GM12878 (cell line): ENCODE data around the gene DUSP22. TPM values are rescaled to one million over a fixed set of nuclear protein-coding genes. Genes with fewer than 3 reads are reported as not detected.

Experiments
- CBX3 ChIP-seq: fragments of 200-600 bp; sonication (generic); IDR thresholded peaks from 2 replicates; pipeline ENCODE4 v1.6.1; 2016; ENCODE audit warnings: low read depth, borderline replicate concordance
- CREB1 ChIP-seq: IDR thresholded peaks from 2 replicates; pipeline ENCODE4 v1.6.1; 2012; ENCODE audit warnings: low read depth, mild to moderate bottlenecking, inconsistent platforms
- CREM ChIP-seq: IDR thresholded peaks from 2 replicates; pipeline ENCODE4 v1.6.1; 2014; ENCODE audit warnings: antibody characterized with exemption, low read depth
- EGR1 ChIP-seq, 2 experiments: IDR thresholded peaks; 1 replicate in 1 of 2; 2 replicates in 1 of 2; pipeline ENCODE4 v1.6.1; 2011 to 2012; ENCODE audit warnings: low read depth in 2 of 2, low read length in 2 of 2, borderline replicate concordance in 1 of 2, mild to moderate bottlenecking in 1 of 2, moderate library complexity in 1 of 2
- EP300 ChIP-seq, 2 experiments: fragments of 150-350 bp in 1 of 2; IDR thresholded peaks; 2 replicates each; pipeline ENCODE4 v1.6.1; 2011 to 2012; ENCODE audit warnings: low read depth in 2 of 2, low read length in 2 of 2, borderline replicate concordance in 1 of 2, improper control_type of control experiment in 1 of 2, inconsistent platforms in 1 of 2; ENCODE audit not compliant: control insufficient read depth in 1 of 2
- IKZF2 ChIP-seq, 2 experiments: fragments of 450-650 bp; IDR thresholded peaks; 2 replicates each; pipeline ENCODE4 v1.6.1; 2017; ENCODE audit warnings: mild to moderate bottlenecking in 2 of 2, moderate library complexity in 2 of 2
- JUNB ChIP-seq: IDR thresholded peaks from 2 replicates; pipeline ENCODE4 v1.6.1; 2016; ENCODE audit warnings: antibody characterized with exemption, mild to moderate bottlenecking
- KLF5 ChIP-seq: fragments of 450-650 bp; IDR thresholded peaks from 2 replicates; pipeline ENCODE4 v1.6.1; 2014; ENCODE audit warnings: mild to moderate bottlenecking; ENCODE audit not compliant: partially characterized antibody
- MEF2A ChIP-seq: IDR thresholded peaks from 2 replicates; pipeline ENCODE4 v1.6.1; 2011; ENCODE audit warnings: low read depth, mild to moderate bottlenecking, low read length, moderate library complexity; ENCODE audit not compliant: insufficient read depth
- NFIC ChIP-seq: IDR thresholded peaks from 2 replicates; pipeline ENCODE4 v1.6.1; 2012; ENCODE audit warnings: low read depth, mild to moderate bottlenecking, inconsistent platforms, low read length, moderate library complexity
- PAX5 ChIP-seq: IDR thresholded peaks from 2 replicates; pipeline ENCODE4 v1.6.1; 2011; ENCODE audit warnings: low read depth, low read length, borderline replicate concordance
- POLR2AphosphoS2 ChIP-seq: IDR thresholded peaks from 2 replicates; pipeline ENCODE4 v1.6.1; 2011; ENCODE audit warnings: low read depth, mild to moderate bottlenecking, low read length, improper control_type of control experiment, moderate library complexity
- POU2F2 ChIP-seq: IDR thresholded peaks from 3 replicates; pipeline ENCODE4 v1.6.1; 2011; ENCODE audit warnings: low read depth, mild to moderate bottlenecking, low read length, borderline replicate concordance
- RCOR1 ChIP-seq: conservative IDR thresholded peaks from 2 replicates; pipeline ENCODE4 v1.6.1; 2012; ENCODE audit warnings: low read depth, low read length, improper control_type of control experiment
- RELB ChIP-seq: fragments of 450-650 bp; IDR thresholded peaks from 2 replicates; pipeline ENCODE4 v1.6.1; 2017; ENCODE audit warnings: low read depth, mild to moderate bottlenecking, moderate library complexity
- SMAD1 ChIP-seq: fragments of 450-650 bp; IDR thresholded peaks from 2 replicates; pipeline ENCODE4 v1.6.1; 2018; ENCODE audit warnings: mild to moderate bottlenecking, low read depth; ENCODE audit not compliant: partially characterized antibody
- SMAD5 ChIP-seq: IDR thresholded peaks from 2 replicates; pipeline ENCODE4 v1.6.1; 2016; ENCODE audit warnings: antibody characterized with exemption, low read depth
- TCF3 ChIP-seq: IDR thresholded peaks from 2 replicates; pipeline ENCODE4 v1.6.1; 2012; ENCODE audit warnings: low read depth, mild to moderate bottlenecking, low read length, borderline replicate concordance; ENCODE audit not compliant: insufficient read depth
- ZNF592 ChIP-seq: fragments of 450-650 bp; IDR thresholded peaks from 2 replicates; pipeline ENCODE4 v1.6.1; 2017; ENCODE audit warnings: mild to moderate bottlenecking, moderate library complexity
- polyA plus RNA-seq, 11 experiments: library from polyadenylated mRNA; depleted of rRNA in 4 of 11; unstranded in 6 of 11; stranded (reverse) in 5 of 11; fragments of >200 nt; fragmentation: Nextera tagmentation in 4 of 11; fragmentation: Illumina TruSeq in 1 of 11; extraction: Ambion mirVana in 4 of 11; extraction: Trizol in 1 of 11; gene quantifications; 1 replicate in 1 of 11; 2 replicates in 10 of 11; pipeline versions ENCODE4 v1.2.1 to v1.2.3, GENCODE V29; 2011 to 2016; ENCODE audit warnings: inconsistent platforms in 2 of 11, missing spikeins in 2 of 11, low read depth in 1 of 11
- total RNA-seq, 4 experiments: library from RNA; depleted of rRNA in 3 of 4; stranded (reverse); fragments of >200 nt in 3 of 4; fragmentation: Illumina TruSeq in 1 of 4; extraction: Trizol in 1 of 4; gene quantifications; 2 replicates each; pipeline versions ENCODE4 v1.2.1 to v1.2.3, GENCODE V29; 2013 to 2021
- TF ChIP-seq, protein P1 (sequence below): fragments of 450-650 bp; formaldehyde crosslinking; IDR thresholded peaks from 2 replicates; pipeline ENCODE4 v1.4.0; 2022; ENCODE audit warnings: mild to moderate bottlenecking, moderate library complexity

The DUSP22 gene
- total and polyA plus RNA-seq, 10 of the 15 experiments (the other 5 are each of a cell fraction or from before 2014, with no cell fraction given) = 78.9 to 156 (median 107) TPM

DNA sequence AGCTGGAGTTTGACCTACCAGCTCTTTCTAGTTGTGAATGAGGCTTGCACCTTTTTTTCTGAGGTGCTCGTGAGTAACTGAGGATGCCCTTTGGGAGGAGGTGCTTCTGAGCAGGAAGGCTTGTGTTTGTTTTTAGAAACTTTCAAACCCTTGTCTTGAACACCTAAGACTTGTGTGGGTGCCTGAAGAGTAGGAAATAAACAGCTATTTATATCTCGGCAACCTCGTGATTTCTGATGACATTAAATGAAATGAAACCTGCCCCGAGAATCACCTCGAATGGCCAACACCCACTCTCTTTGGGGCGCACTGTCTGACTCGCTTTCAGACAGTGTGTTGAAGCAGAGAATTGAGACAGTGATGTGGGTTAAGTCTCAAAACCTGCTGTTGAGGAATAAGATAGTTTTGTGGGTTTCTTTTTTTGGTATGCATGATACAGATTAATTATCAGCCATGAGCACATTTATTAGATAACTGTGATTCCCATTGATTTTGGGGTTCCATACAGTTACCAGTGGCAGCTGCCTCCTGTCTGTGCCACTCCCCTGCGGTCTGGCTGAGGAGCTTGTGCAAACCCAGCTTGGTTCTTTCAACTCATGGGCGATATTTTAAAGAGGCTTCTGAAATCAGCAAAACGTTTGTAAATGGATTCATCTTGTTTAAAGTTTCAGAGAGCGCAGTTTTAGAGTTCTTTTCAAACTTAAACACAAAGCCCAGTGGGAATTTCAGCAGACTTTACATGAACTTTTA, 107.7 kb downstream of the DUSP22 start (continued):
- TF ChIP-seq POU2F2 = peak; percentile 66; the same call in 1 of the 3 replicates
- TF ChIP-seq PAX5 = no peak
- TF ChIP-seq RELB = peak; percentile 61; the same call in 1 of the 2 replicates
- TF ChIP-seq, protein P1, sequence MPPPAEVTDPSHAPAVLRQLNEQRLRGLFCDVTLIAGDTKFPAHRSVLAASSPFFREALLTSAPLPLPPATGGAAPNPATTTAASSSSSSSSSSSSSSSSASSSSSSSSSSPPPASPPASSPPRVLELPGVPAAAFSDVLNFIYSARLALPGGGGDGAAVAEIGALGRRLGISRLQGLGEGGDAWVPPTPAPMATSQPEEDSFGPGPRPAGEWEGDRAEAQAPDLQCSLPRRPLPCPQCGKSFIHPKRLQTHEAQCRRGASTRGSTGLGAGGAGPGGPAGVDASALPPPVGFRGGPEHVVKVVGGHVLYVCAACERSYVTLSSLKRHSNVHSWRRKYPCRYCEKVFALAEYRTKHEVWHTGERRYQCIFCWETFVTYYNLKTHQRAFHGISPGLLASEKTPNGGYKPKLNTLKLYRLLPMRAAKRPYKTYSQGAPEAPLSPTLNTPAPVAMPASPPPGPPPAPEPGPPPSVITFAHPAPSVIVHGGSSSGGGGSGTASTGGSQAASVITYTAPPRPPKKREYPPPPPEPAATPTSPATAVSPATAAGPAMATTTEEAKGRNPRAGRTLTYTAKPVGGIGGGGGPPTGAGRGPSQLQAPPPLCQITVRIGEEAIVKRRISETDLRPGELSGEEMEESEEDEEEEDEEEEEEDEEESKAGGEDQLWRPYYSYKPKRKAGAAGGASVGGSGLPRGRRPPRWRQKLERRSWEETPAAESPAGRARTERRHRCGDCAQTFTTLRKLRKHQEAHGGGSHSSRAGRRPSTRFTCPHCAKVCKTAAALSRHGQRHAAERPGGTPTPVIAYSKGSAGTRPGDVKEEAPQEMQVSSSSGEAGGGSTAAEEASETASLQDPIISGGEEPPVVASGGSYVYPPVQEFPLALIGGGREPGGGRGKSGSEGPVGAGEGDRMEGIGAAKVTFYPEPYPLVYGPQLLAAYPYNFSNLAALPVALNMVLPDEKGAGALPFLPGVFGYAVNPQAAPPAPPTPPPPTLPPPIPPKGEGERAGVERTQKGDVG (CRISPR knock-in tag) = 0 out of 2 replicates have a peak, but pooled peaks have one; percentile 55
- peak; percentile 21 for TF ChIP-seq SMAD1
- TF ChIP-seq CREB1 = peak; percentile 28; the same call in 1 of the 2 replicates
- TF ChIP-seq JUNB = no peak
- TF ChIP-seq NFIC = peak; percentile 47
- no peak for TF ChIP-seq RCOR1
- no peak for TF ChIP-seq CBX3
- peak; percentile 94 for TF ChIP-seq POLR2AphosphoS2
- TF ChIP-seq KLF5 = no peak
- peak; percentile 94 for TF ChIP-seq MEF2A
- TF ChIP-seq SMAD5 = peak; percentile 90
- TF ChIP-seq ZNF592 = no peak
- peak; percentile 41 to 48; a peak in 3 of 4 replicates for TF ChIP-seq IKZF2 (IDR thresholded peaks at IDR 0.05)
- peak; percentile 56 to 84; a peak in 2 of 4 replicates for TF ChIP-seq EP300 (IDR thresholded peaks at IDR 0.05; ENCODE audit: borderline replicate concordance in 1 of 2, control insufficient read depth in 1 of 2, low read depth in 2 of 2, low read length in 2 of 2)
- peak; percentile 66; the same call in 1 of the 2 replicates for TF ChIP-seq CREM
- TF ChIP-seq TCF3 = 0 out of 2 replicates have a peak, but pooled peaks have one; percentile 7
- 0 out of 3 replicates have a peak, but pooled peaks of 1 of the 2 experiments have one; percentile 37 for TF ChIP-seq EGR1 (IDR thresholded peaks at IDR 0.05; ENCODE audit: borderline replicate concordance in 1 of 2, low read depth in 2 of 2, low read length in 2 of 2)
